ENCODE data around the gene DEFB132. TPM values are rescaled to one million over a fixed set of nuclear protein-coding genes. Genes with fewer than 3 reads are reported as not detected.

DEFB132 gene
- polyA plus RNA-seq, 1 of the 3 experiments (the other 2 are of a cell fraction) = not detected

- TF ChIP-seq ZBTB33 (IDR thresholded peaks at IDR 0.05; ENCODE audit: borderline replicate concordance, low read depth) (peak; percentile 81), CTCF (IDR thresholded peaks at IDR 0.05) (peak; percentile 21; the same call in 1 of the 2 replicates), GATA2 (CRISPR knock-in tag; IDR thresholded peaks at IDR 0.05) (no peak), MEF2A (IDR thresholded peaks at IDR 0.05; ENCODE audit: borderline replicate concordance, low read depth) (no peak), JUND (IDR thresholded peaks at IDR 0.05) (peak; percentile 5; the same call in 1 of the 2 replicates), USF1 (IDR thresholded peaks at IDR 0.05; ENCODE audit: borderline replicate concordance, low read depth) (0 out of 2 replicates have a peak, but pooled peaks have one; percentile 57), NRF1 (IDR thresholded peaks at IDR 0.05; ENCODE audit: low read depth, low read length) (peak; percentile 55; the same call in 1 of the 2 replicates), FOXM1 (IDR thresholded peaks at IDR 0.05; ENCODE audit: low read depth) (peak; percentile 39; the same call in 1 of the 2 replicates), IRF3 (IDR thresholded peaks at IDR 0.05; ENCODE audit: low read depth, low read length) (no peak), REST (IDR thresholded peaks at IDR 0.05; ENCODE audit: low read depth, low read length) (peak; percentile 60; the same call in 1 of the 2 replicates), RAD21 (IDR thresholded peaks at IDR 0.05; ENCODE audit: low read length) (peak; percentile 31), SMC3 (IDR thresholded peaks at IDR 0.05; ENCODE audit: low read depth, low read length) (peak; percentile 34), EP300 (IDR thresholded peaks at IDR 0.05; ENCODE audit: borderline replicate concordance in 1 of 2, low read depth in 1 of 2, low read length in 1 of 2) (peak in 1 of 2 experiments; percentile 26; a peak in 1 of 4 replicates), RFX5 (IDR thresholded peaks at IDR 0.05; ENCODE audit: low read length) (peak; percentile 58), TAF1 (IDR thresholded peaks at IDR 0.05; ENCODE audit: borderline replicate concordance, low read depth, low read length) (peak; percentile 95), FOSL2 (IDR thresholded peaks at IDR 0.05; ENCODE audit: borderline replicate concordance, low read depth) (no peak), SIN3A (IDR thresholded peaks at IDR 0.05; ENCODE audit: borderline replicate concordance, low read depth, low read length) (peak; percentile 91; the same call in 1 of the 2 replicates), POLR2AphosphoS5 (IDR thresholded peaks at IDR 0.05; ENCODE audit: low read depth, low read length) (peak; percentile 83), USF2 (IDR thresholded peaks at IDR 0.05; ENCODE audit: borderline replicate concordance, low read depth, low read length) (peak; percentile 29; the same call in 1 of the 2 replicates), ELF1 (IDR thresholded peaks at IDR 0.05) (peak; percentile 77), NFIC (IDR thresholded peaks at IDR 0.05; ENCODE audit: borderline replicate concordance) (peak; percentile 36; the same call in 1 of the 2 replicates), TCF12 (IDR thresholded peaks at IDR 0.05) (peak; percentile 64)
Observed at GRCh38 chr20:297098-297924, 39.8 kb downstream of the DEFB132 start, which contains the start of gene ZCCHC3 (continued).
